CD14-positive monocyte (primary cell): ENCODE measurements around the gene C3AR1. TPM values are rescaled to one million over a fixed set of nuclear protein-coding genes. Genes with fewer than 3 reads are reported as not detected.

Experiments
- DNase-seq, 3 donors: peaks; one replicate each; pipeline ENCODE4 v3.0.0-alpha.2; 2011 to 2022
- H2AFZ ChIP-seq: 2 replicates; pipeline ENCODE4 v1.6.0; 2012; ENCODE audit warnings: mild to moderate bottlenecking, low read depth, low read length, inconsistent platforms; ENCODE audit not compliant: insufficient read depth, poor library complexity, severe bottlenecking
- H3K27ac ChIP-seq, 2 donors: 1 replicate in 1 of 2; 2 replicates in 1 of 2; pipeline ENCODE4 v1.5.1; 2012 to 2013; ENCODE audit warnings: low read length in 2 of 2, control low read depth in 1 of 2, inconsistent platforms in 1 of 2, low read depth in 1 of 2, mild to moderate bottlenecking in 1 of 2
- H3K27me3 ChIP-seq, 2 donors: one replicate each; pipeline versions ENCODE4 v1.6.0 to v1.6.1; 2011 to 2013; ENCODE audit warnings: low read length in 2 of 2; ENCODE audit not compliant: control insufficient read depth in 2 of 2, insufficient read depth in 2 of 2
- H3K36me3 ChIP-seq, 2 donors: replicated peaks in 1 of 2; 1 replicate in 1 of 2; 2 replicates in 1 of 2; pipeline versions ENCODE4 v1.5.1 to v1.6.1; 2012 to 2013; ENCODE audit warnings: low read length in 2 of 2, control low read depth in 1 of 2, inconsistent platforms in 1 of 2, mild to moderate bottlenecking in 1 of 2; ENCODE audit not compliant: insufficient read depth in 2 of 2, control insufficient read depth in 1 of 2
- H3K4me1 ChIP-seq, 2 donors: 1 replicate in 1 of 2; 2 replicates in 1 of 2; pipeline versions ENCODE4 v1.5.1 to v1.6.1; 2012 to 2013; ENCODE audit warnings: low read length in 2 of 2, control low read depth in 1 of 2, inconsistent platforms in 1 of 2, mild to moderate bottlenecking in 1 of 2, moderate library complexity in 1 of 2; ENCODE audit not compliant: insufficient read depth in 2 of 2, control insufficient read depth in 1 of 2
- H3K4me2 ChIP-seq: replicated peaks from 2 replicates; pipeline ENCODE3; 2012; ENCODE audit warnings: low read length, moderate library complexity, mild to moderate bottlenecking; ENCODE audit not compliant: poor library complexity, severe bottlenecking; ENCODE audit errors: extremely low read depth
- H3K4me3 ChIP-seq, 3 experiments: fragments of 200-600 bp in 1 of 3; sonication (generic) in 1 of 3; replicated peaks in 1 of 3; 1 replicate in 2 of 3; 2 replicates in 1 of 3; pipeline ENCODE4 v1.5.1; 2011 to 2013; ENCODE audit warnings: low read length in 3 of 3, mild to moderate bottlenecking in 3 of 3, control low read depth in 2 of 3, low read depth in 2 of 3, inconsistent platforms in 1 of 3, moderate library complexity in 1 of 3
- H3K79me2 ChIP-seq: 2 replicates; pipeline ENCODE4 v1.6.0; 2012; ENCODE audit warnings: mild to moderate bottlenecking, control low read depth, inconsistent platforms, low read length, moderate library complexity; ENCODE audit not compliant: insufficient read depth
- H3K9ac ChIP-seq: 2 replicates; pipeline ENCODE4 v1.6.0; 2017; ENCODE audit warnings: low read length, mild to moderate bottlenecking; ENCODE audit not compliant: insufficient read depth, poor library complexity, severe bottlenecking
- H3K9me3 ChIP-seq, 2 donors: replicated peaks in 1 of 2; 1 replicate in 1 of 2; 2 replicates in 1 of 2; pipeline versions ENCODE4 v1.5.1 to v1.6.1; 2012 to 2013; ENCODE audit warnings: low read length in 2 of 2, control low read depth in 1 of 2; ENCODE audit not compliant: control insufficient read depth in 1 of 2, insufficient read depth in 1 of 2
- H4K20me1 ChIP-seq: 2 replicates; pipeline ENCODE4 v1.6.0; 2012; ENCODE audit warnings: mild to moderate bottlenecking, low read length, control low read depth, moderate library complexity; ENCODE audit not compliant: insufficient read depth
- H3K27ac Mint-ChIP-seq, 7 donors: one replicate each; pipeline ENCODE4 v1.8.0; 2020; ENCODE audit warnings: mild to moderate bottlenecking in 7 of 7, mixed read lengths in 7 of 7, moderate library complexity in 6 of 7, inconsistent platforms in 2 of 7
- H3K27me3 Mint-ChIP-seq, 3 donors: one replicate each; pipeline ENCODE4 v1.8.0; 2021 to 2022; ENCODE audit warnings: low read depth in 3 of 3, mild to moderate bottlenecking in 3 of 3, mixed read lengths in 3 of 3, moderate library complexity in 3 of 3, inconsistent platforms in 1 of 3
- H3K36me3 Mint-ChIP-seq, 2 donors: one replicate each; pipeline ENCODE4 v1.8.0; 2020; ENCODE audit warnings: mixed read lengths in 2 of 2, inconsistent platforms in 1 of 2, mild to moderate bottlenecking in 1 of 2
- H3K4me1 Mint-ChIP-seq: one replicate; pipeline ENCODE4 v1.8.0; 2020; ENCODE audit warnings: mild to moderate bottlenecking, mixed read lengths
- H3K4me3 Mint-ChIP-seq, 2 donors: one replicate each; pipeline ENCODE4 v1.8.0; 2020; ENCODE audit warnings: mild to moderate bottlenecking in 2 of 2, mixed read lengths in 2 of 2, moderate library complexity in 1 of 2
- H3K9me3 Mint-ChIP-seq, 7 donors: one replicate each; pipeline ENCODE4 v1.8.0; 2020 to 2022; ENCODE audit warnings: mixed read lengths in 7 of 7, mild to moderate bottlenecking in 6 of 7, moderate library complexity in 6 of 7, inconsistent platforms in 2 of 7
- CTCF ChIP-seq: fragments of 200-600 bp; IDR thresholded peaks from one replicate; pipeline ENCODE4 v1.8.0; 2022; ENCODE audit warnings: antibody characterized with exemption, mild to moderate bottlenecking
- WGBS: methylation state at CpG from one replicate; pipeline ENCODE4 v1.1.5; 2013; ENCODE audit warnings: missing lambda C conversion rate; ENCODE audit not compliant: insufficient coverage; 5-methylcytosine and 5-hydroxymethylcytosine counted together
- intact Hi-C, 2 donors: fragments of 100-400 bp; cut with micrococcal nuclease; formaldehyde crosslinking; loops; one replicate each; pipeline versions ENCODE4 v1.15.0 to v1.15.1; 2023
- polyA plus RNA-seq, 3 donors: library from polyadenylated mRNA; depleted of rRNA in 1 of 3; unstranded in 2 of 3; stranded (reverse) in 1 of 3; fragments of 300-500 nt in 2 of 3; fragments of >200 nt in 1 of 3; fragmentation: Illumina TruSeq in 2 of 3; gene quantifications; 1 replicate in 2 of 3; 2 replicates in 1 of 3; pipeline ENCODE4 v1.2.3, GENCODE V29; 2012 to 2021

The C3AR1 gene
- polyA plus RNA-seq, 3 donors = 60.7 to 222 (median 67.3) TPM

- no peak for TF ChIP-seq CTCF
- Histone ChIP-seq H3K4me2 (no peak overlapping the region), H3K79me2 (peaks cover 5% of the 10 kb centered on the region), H3K4me1 (peaks cover 45 to 60% of the 10 kb centered on the region in 2 donors), H3K9me3 (no peaks in the 10 kb centered on the region), H4K20me1 (no peaks in the 10 kb centered on the region), H3K36me3 (peaks cover 41 to 60% of the 10 kb centered on the region in 2 donors), H3K27ac (peak overlapping the region in 1 of 2 donors; percentile 81), H3K27me3 (no peaks in the 10 kb centered on the region), H2AFZ (no peak overlapping the region), H3K4me3 (no peak overlapping the region), H3K9ac (no peak overlapping the region)
- H3K36me3 Mint-ChIP-seq = peaks cover 70 to 78% of the 10 kb centered on the region in 2 donors
- H3K27me3 Mint-ChIP-seq = peaks cover 0 to 3% (median 1%) of the 10 kb centered on the region in 3 donors
- DNase-seq = peak in 1 of 3 donors; percentile 31
- intact Hi-C loops = loop anchor here (5.0 kb wide), 1 partner anchor 33 kb away; the partner anchor contains the start of gene NECAP1 (in 2 of the 2)
- H3K9me3 Mint-ChIP-seq = no peaks in the 10 kb centered on the region
- H3K4me3 Mint-ChIP-seq = no peak overlapping the region
- peaks cover 52% of the 10 kb centered on the region for H3K4me1 Mint-ChIP-seq
- 90% methylated on average over 2 of the region's 4 CpGs for WGBS
- H3K27ac Mint-ChIP-seq = peak overlapping the region in 3 of 7 donors; percentile 51 to 98 (median 73)
Measured at GRCh38 chr12:8048906-8049305, 17.3 kb downstream of the C3AR1 start.

GRCh38 chr12:8047842-8048241 lies 18.3 kb downstream of the C3AR1 start:
- 100% methylated on average over 3 of the region's 5 CpGs for WGBS
- Mint-ChIP-seq H3K36me3 (peaks cover 74 to 82% of the 10 kb centered on the region in 2 donors), H3K27me3 (peaks cover 0 to 3% (median 1%) of the 10 kb centered on the region in 3 donors), H3K4me1 (peaks cover 41% of the 10 kb centered on the region), H3K4me3 (no peak overlapping the region), H3K27ac (peak overlapping the region in 3 of 7 donors; percentile 18 to 76 (median 27)), H3K9me3 (no peaks in the 10 kb centered on the region)
- no peak for DNase-seq
- H3K27me3 ChIP-seq = no peaks in the 10 kb centered on the region
- no peak overlapping the region for H2AFZ ChIP-seq
- H3K79me2 ChIP-seq = peaks cover 5% of the 10 kb centered on the region
- no peak for TF ChIP-seq CTCF
- H3K27ac ChIP-seq = peak overlapping the region in 1 of 2 donors; percentile 81
- no peak overlapping the region for H3K4me2 ChIP-seq
- peaks cover 49 to 70% of the 10 kb centered on the region in 2 donors for H3K36me3 ChIP-seq
- no peak overlapping the region for H3K9ac ChIP-seq
- peaks cover 34 to 49% of the 10 kb centered on the region in 2 donors for H3K4me1 ChIP-seq
- H3K4me3 ChIP-seq = no peak overlapping the region
- H3K9me3 ChIP-seq = no peaks in the 10 kb centered on the region
- H4K20me1 ChIP-seq = no peaks in the 10 kb centered on the region
- intact Hi-C loops = loop anchor here (5.0 kb wide), 1 partner anchor 34 kb away; the partner anchor contains the start of gene NECAP1 (in 2 of the 2)
